GM18520 (cell line): ENCODE data around the gene ZNF536.
"Not testable (repeated sequence)": the region's sequence is repeated elsewhere in the genome, so short reads cannot be mapped to it uniquely, and the experiment has no call there.

Experiments used
- ATAC-seq: cut with Tn5 transposase; IDR thresholded peaks from one replicate; pipeline ENCODE4 v1.9.1; 2021; ENCODE audit not compliant: unreplicated experiment

The ZNF536 gene

DNA sequence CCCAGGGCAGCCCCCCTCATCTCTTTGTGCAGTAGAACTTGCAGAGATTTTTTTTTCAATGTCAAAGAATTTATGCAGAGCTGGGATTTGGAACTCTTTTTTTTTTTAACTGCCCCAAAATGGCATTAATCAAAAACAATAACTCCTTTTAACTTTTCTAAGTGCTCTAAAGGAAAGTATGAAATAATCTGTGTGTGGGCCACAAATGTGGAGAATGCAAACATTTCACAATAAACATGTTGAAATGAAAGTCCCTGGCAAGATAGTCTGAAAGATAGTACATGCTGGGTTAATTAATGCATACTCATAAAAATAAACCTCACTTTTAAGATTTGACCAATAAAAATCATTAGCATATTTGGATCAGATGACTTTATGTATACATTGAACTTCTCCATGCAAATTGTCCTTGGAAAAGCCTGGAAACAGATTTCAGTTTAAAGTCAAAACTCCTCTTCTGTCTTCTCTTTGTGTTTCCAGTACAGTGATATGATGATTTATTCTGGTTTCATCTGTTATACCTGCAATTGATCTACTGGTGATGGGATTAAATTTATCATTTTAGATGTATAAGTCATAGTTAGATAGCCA is 30.5 kb upstream of the ZNF536 start:
- ATAC-seq, result no peak

GRCh38 chr19:30342901-30343300 is 29.3 kb upstream of the ZNF536 start:
- no peak for ATAC-seq

- ATAC-seq, result no peak
Observed at GRCh38 chr19:30344446-30345425, 27.4 kb upstream of the ZNF536 start.

DNA sequence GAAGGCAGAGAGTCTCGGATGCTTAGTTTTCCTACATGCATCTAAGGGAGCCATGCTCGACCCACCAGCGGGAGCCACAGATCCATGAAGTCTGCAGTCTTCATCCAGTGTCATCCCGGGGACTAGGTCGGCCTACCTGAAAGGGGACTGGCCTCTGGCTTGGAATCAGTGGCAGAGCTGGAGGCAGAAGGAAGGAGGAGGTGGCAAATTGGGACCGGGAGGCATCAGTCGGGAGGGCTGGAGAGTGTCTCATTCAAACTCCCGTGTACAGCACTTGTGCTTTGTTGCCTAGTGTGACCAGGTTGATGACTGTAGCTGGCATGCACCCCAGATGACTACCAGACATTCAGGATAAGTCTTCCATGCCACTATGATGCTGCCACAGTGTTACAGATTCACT is 26.5 kb upstream of the ZNF536 start:
- no peak for ATAC-seq

- ATAC-seq, result not testable (repeated sequence)
Observed at GRCh38 chr19:30346468-30346867, 25.7 kb upstream of the ZNF536 start.

- ATAC-seq, result no peak
Observed at GRCh38 chr19:30349131-30349730, 23.0 kb upstream of the ZNF536 start.

DNA sequence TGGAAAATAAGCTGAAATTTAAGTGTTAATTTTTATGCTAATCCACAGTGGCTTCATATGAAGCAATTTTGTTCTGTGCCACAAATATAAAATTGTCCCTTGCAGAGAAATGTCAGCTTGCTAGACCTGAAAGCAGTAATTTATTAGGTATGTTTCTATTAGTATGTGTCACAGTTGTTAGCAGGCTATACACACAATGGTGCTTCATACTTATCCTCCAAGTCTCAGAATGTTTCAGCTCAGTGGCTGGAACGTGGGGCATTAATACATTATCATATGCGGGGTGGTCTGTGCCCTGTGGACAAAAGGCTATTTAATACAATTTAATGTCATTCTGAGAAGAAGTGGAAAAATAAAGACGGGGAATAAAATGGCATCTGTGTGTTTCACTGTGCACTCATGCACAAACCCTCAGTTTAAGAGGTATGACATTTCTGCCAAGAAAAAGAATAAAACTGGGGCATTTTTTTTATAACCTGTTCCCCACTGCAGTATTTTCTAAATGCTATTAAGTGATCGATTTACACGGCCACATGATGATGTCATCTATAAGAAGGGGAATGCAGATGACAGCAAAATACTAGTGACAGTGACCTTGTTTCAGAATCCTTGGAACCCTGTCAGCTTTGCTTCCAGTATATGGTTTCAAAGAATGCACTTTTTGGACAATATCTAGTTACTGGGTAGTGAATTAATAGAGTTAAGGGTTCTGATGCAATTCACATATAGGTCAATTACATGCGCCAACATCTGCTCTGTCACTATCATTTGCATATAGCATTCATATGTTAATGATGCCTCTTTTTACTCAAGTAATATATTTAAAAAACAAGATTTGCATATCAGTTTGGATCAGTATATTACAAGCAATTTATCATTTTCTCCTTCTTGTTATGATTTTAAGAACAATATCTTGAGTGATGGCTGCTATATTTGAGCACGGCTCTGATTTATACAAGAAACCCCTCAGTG is 21.2 kb upstream of the ZNF536 start:
- no peak for ATAC-seq

GRCh38 chr19:30351774-30352173 is 20.4 kb upstream of the ZNF536 start:
- no peak for ATAC-seq

DNA sequence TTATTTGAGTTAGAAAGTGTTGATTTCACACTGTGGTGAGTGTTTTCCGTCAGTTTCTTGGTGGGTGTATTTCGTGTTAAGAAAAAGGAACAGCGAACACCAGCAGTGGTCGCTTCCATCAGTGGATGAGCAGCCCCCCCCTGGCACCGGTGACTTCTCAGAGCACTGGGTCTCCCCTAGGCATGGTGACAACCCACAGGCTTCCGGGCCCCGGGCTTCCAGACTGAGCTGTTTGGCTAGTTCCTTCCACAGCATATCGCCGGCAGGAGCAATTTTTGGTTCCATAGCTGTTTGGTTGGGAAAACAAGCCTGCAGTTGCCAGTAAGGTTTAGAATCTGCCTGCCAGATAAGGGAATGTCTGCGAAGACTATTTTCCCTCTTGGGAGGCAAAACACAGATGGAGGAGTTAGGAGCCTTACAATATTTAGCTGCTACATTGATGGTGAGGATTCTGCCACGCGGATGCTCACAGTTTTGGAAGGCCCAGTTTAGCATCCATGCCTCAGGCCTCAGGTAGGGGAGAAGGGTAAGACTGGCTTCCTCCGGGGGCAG is 18.7 kb upstream of the ZNF536 start:
- no peak for ATAC-seq

GRCh38 chr19:30355586-30355985 is 16.6 kb upstream of the ZNF536 start:
- ATAC-seq, result no peak

GRCh38 chr19:30356951-30357579 is 15.1 kb upstream of the ZNF536 start:
- ATAC-seq, result no peak

DNA sequence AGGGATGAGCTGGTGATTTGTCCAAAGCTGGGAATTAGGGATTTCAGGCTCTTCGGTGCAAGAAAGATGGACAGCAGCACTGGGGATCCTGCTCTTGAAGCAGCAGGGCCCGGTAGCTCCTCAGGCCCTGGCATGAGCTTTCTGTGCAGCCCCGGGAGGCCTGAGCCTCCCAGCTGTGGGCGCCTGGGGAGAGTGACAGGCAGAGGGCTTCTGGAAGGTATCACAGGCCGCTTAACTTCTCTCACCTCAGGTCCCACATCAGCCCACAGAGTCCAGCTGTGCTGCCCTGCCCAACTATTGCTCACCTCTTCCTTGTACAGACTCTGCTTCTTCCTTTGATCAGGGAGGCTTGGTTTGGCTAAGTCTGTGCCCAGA is 14.6 kb upstream of the ZNF536 start:
- ATAC-seq, result no peak

GRCh38 chr19:30358319-30358718 is 13.9 kb upstream of the ZNF536 start:
- ATAC-seq, result no peak

- no peak for ATAC-seq
Observed at GRCh38 chr19:30358821-30359580, 13.2 kb upstream of the ZNF536 start.

GRCh38 chr19:30359936-30360335 is 12.2 kb upstream of the ZNF536 start:
- ATAC-seq, result no peak

GRCh38 chr19:30360376-30361106 is 11.6 kb upstream of the ZNF536 start:
- no peak for ATAC-seq

- ATAC-seq, result no peak
Observed at GRCh38 chr19:30361107-30361447, 11.1 kb upstream of the ZNF536 start.

DNA sequence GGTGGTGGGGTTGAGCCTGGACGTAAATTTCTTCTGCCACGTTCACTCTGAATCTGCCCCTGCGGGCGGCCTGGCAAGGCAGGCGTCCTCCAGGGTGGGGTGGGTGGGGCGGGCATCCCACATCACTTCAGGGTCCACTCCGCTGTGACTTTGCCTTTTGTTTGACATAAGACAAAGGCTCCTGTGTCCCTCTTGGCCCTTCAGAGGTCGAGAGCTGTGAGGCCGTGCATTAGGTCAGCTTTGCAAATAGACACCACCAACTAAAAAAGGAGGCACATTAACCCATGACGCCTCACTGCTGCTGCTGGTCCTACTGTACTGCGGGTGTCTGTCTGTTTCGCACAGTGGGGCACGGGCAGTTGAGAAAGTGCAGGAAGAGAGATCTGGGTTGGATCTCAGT is 10.5 kb upstream of the ZNF536 start:
- no peak for ATAC-seq
